SU-DHL-6 (cell line): Measurements from ENCODE around the gene ZNRF1.

Source experiments
- CTCF ChIP-seq: fragments of 200-600 bp; sonication (generic); IDR thresholded peaks from one replicate; pipeline ENCODE4 v1.5.1; 2017; ENCODE audit warnings: antibody characterized with exemption, mild to moderate bottlenecking, low read length, moderate library complexity; ENCODE audit not compliant: insufficient read depth, poor library complexity, severe bottlenecking
- EZH2phosphoT487 ChIP-seq: fragments of 200-600 bp; sonication (generic), shearing (Covaris generic); conservative IDR thresholded peaks from 2 replicates; pipeline ENCODE4 v1.6.1; 2018; ENCODE audit warnings: mild to moderate bottlenecking, antibody characterized with exemption, low read length, moderate library complexity, mixed read lengths

DNA sequence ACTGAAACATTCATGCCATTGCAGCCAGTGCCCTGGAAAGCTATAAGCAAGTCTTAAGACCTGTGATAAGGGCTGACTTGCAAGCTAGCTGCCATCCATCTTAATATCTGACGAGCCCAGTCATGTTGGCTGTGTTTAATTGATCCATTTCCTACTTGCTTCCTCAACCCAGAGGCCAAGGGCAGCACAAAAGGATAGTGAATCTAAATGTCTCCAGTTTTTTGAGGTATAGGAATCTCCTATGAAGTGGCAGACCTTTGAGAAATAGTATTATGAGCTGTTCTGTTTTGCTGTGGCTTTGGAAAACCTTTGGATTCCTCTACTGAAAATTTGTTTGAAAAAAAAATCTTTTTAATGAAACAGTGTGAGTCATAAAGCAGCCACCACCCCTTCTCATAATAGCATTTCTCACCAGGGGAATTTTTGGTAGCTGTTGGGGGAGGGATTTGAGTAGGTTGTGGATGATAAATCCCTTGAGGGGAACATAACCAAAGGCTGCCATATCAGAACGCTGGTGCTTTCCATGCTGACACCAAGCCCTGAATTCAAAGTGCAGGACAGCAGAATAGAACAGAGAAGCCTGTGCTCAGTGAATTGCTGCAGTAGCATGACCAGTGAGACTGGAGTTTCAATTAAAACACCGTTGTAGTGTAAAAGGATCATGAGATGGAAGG is 12.9 kb downstream of the ZNRF1 start:
- TF ChIP-seq CTCF (no peak), EZH2phosphoT487 (no peak)
